H9 (cell line): Measurements from ENCODE around the gene ZNF75A. TPM values are rescaled to one million over a fixed set of nuclear protein-coding genes. Genes with fewer than 3 reads are reported as not detected.

Source experiments
- DNase-seq: peaks from one replicate; pipeline ENCODE4 v3.0.0-alpha.2; 2017
- H2AFZ ChIP-seq: one replicate; pipeline ENCODE4 v1.6.1; 2013; ENCODE audit warnings: mild to moderate bottlenecking, low read length, control low read depth, moderate library complexity
- H2AK5ac ChIP-seq: 2 replicates; pipeline ENCODE4 v1.6.1; 2013; ENCODE audit warnings: low read length, control low read depth, mixed read lengths; ENCODE audit not compliant: insufficient read length
- H2BK120ac ChIP-seq: one replicate; pipeline ENCODE4 v1.6.1; 2013; ENCODE audit warnings: low read depth, mild to moderate bottlenecking, low read length, control low read depth, inconsistent platforms; ENCODE audit not compliant: poor library complexity, severe bottlenecking
- H2BK12ac ChIP-seq: 2 replicates; pipeline ENCODE4 v1.6.1; 2013; ENCODE audit warnings: low read length, control low read depth, mixed read lengths, low read depth; ENCODE audit not compliant: insufficient read length
- H2BK15ac ChIP-seq: 2 replicates; pipeline ENCODE4 v1.6.1; 2013; ENCODE audit warnings: low read depth, low read length, control low read depth
- H2BK20ac ChIP-seq: one replicate; pipeline ENCODE4 v1.6.1; 2013; ENCODE audit warnings: low read depth, mild to moderate bottlenecking, low read length, control low read depth, inconsistent platforms; ENCODE audit not compliant: poor library complexity, severe bottlenecking
- H2BK5ac ChIP-seq: 2 replicates; pipeline ENCODE4 v1.6.1; 2013; ENCODE audit warnings: low read length, control low read depth, mixed read lengths; ENCODE audit not compliant: insufficient read length
- H3K14ac ChIP-seq: 2 replicates; pipeline ENCODE4 v1.6.1; 2013; ENCODE audit warnings: low read length, control low read depth; ENCODE audit not compliant: insufficient read depth
- H3K18ac ChIP-seq: 2 replicates; pipeline ENCODE4 v1.6.1; 2013; ENCODE audit warnings: low read depth, mild to moderate bottlenecking, mixed read lengths, low read length, control low read depth; ENCODE audit not compliant: insufficient read length
- H3K23ac ChIP-seq: 2 replicates; pipeline ENCODE4 v1.6.1; 2013; ENCODE audit warnings: low read length, control low read depth, mixed read lengths, low read depth; ENCODE audit not compliant: insufficient read length
- H3K23me2 ChIP-seq: 2 replicates; pipeline ENCODE4 v1.6.1; 2013; ENCODE audit warnings: low read depth, mild to moderate bottlenecking, mixed read lengths, low read length, control low read depth; ENCODE audit not compliant: insufficient read length, poor library complexity, severe bottlenecking
- H3K27ac ChIP-seq: 2 replicates; pipeline ENCODE4 v1.5.1; 2013; ENCODE audit warnings: low read length, control low read depth, mixed read lengths, low read depth; ENCODE audit not compliant: insufficient read length
- H3K27me3 ChIP-seq: 2 replicates; pipeline ENCODE4 v1.6.1; 2013; ENCODE audit warnings: low read length, control low read depth, inconsistent platforms; ENCODE audit not compliant: insufficient read depth
- H3K4ac ChIP-seq: 2 replicates; pipeline ENCODE4 v1.6.1; 2013; ENCODE audit warnings: low read depth, mild to moderate bottlenecking, control low read depth, inconsistent platforms, low read length, moderate library complexity
- H3K4me1 ChIP-seq: 2 replicates; pipeline ENCODE4 v1.6.1; 2013; ENCODE audit warnings: low read length, control low read depth, inconsistent platforms; ENCODE audit not compliant: insufficient read depth
- H3K4me2 ChIP-seq: 2 replicates; pipeline ENCODE4 v1.6.1; 2013; ENCODE audit warnings: low read length, control low read depth, mixed read lengths; ENCODE audit not compliant: insufficient read length, insufficient read depth
- H3K56ac ChIP-seq: 2 replicates; pipeline ENCODE4 v1.6.1; 2013; ENCODE audit warnings: low read depth, mild to moderate bottlenecking, mixed read lengths, low read length, control low read depth; ENCODE audit not compliant: insufficient read length
- H3K79me1 ChIP-seq: 2 replicates; pipeline ENCODE4 v1.6.1; 2013; ENCODE audit warnings: low read depth, mild to moderate bottlenecking, moderate library complexity, low read length, control low read depth, inconsistent platforms; ENCODE audit not compliant: insufficient read depth, poor library complexity, severe bottlenecking
- H3K79me2 ChIP-seq: 2 replicates; pipeline ENCODE4 v1.6.1; 2013; ENCODE audit warnings: low read length, control low read depth, inconsistent platforms; ENCODE audit not compliant: insufficient read depth
- H3K9ac ChIP-seq: 2 replicates; pipeline ENCODE4 v1.6.1; 2013; ENCODE audit warnings: low read length, control low read depth, mixed read lengths; ENCODE audit not compliant: insufficient read length; ENCODE audit errors: extremely low read depth
- H3K9me3 ChIP-seq: one replicate; pipeline ENCODE4 v1.6.1; 2013; ENCODE audit warnings: low read depth, low read length, inconsistent platforms; ENCODE audit not compliant: control insufficient read depth
- H3T11ph ChIP-seq: one replicate; pipeline ENCODE4 v1.6.1; 2013; ENCODE audit warnings: mild to moderate bottlenecking, low read length, control low read depth, inconsistent platforms
- H4K20me1 ChIP-seq: one replicate; pipeline ENCODE4 v1.6.1; 2013; ENCODE audit not compliant: control insufficient read depth, insufficient read length, insufficient read depth
- H4K5ac ChIP-seq: 2 replicates; pipeline ENCODE4 v1.6.1; 2013; ENCODE audit warnings: low read depth, mild to moderate bottlenecking, mixed read lengths, low read length, control low read depth; ENCODE audit not compliant: insufficient read length
- H4K8ac ChIP-seq: replicated peaks from 2 replicates; pipeline ENCODE4 v1.6.1; 2013; ENCODE audit warnings: low read length, control low read depth, mixed read lengths, low read depth; ENCODE audit not compliant: insufficient read length
- H4K91ac ChIP-seq: 2 replicates; pipeline ENCODE4 v1.6.1; 2013; ENCODE audit warnings: low read depth, mild to moderate bottlenecking, moderate library complexity, mixed read lengths, low read length, control low read depth; ENCODE audit not compliant: insufficient read length
- H3K27ac Mint-ChIP-seq, 3 experiments: 2 replicates in 2 of 3; 3 replicates in 1 of 3; pipeline ENCODE4 v1.8.0; 2020 to 2021; ENCODE audit warnings: mixed read lengths in 3 of 3, mild to moderate bottlenecking in 1 of 3, moderate library complexity in 1 of 3
- H3K27me3 Mint-ChIP-seq: 2 replicates; pipeline ENCODE4 v1.8.0; 2021; ENCODE audit warnings: low read depth, mild to moderate bottlenecking, moderate library complexity, mixed read lengths
- H3K36me3 Mint-ChIP-seq, 3 experiments: 2 replicates in 2 of 3; 3 replicates in 1 of 3; pipeline ENCODE4 v1.8.0; 2020 to 2021; ENCODE audit warnings: low read depth in 3 of 3, mixed read lengths in 3 of 3; ENCODE audit not compliant: insufficient read depth in 1 of 3
- H3K4me1 Mint-ChIP-seq, 2 experiments: 2 replicates each; pipeline ENCODE4 v1.8.0; 2020; ENCODE audit warnings: mixed read lengths in 2 of 2
- H3K4me3 Mint-ChIP-seq, 2 experiments: 2 replicates in 1 of 2; 3 replicates in 1 of 2; pipeline ENCODE4 v1.8.0; 2020 to 2021; ENCODE audit warnings: mild to moderate bottlenecking in 2 of 2, mixed read lengths in 2 of 2, moderate library complexity in 1 of 2
- H3K9me3 Mint-ChIP-seq, 2 experiments: 2 replicates in 1 of 2; 3 replicates in 1 of 2; pipeline ENCODE4 v1.8.0; 2020; ENCODE audit warnings: mild to moderate bottlenecking in 2 of 2, mixed read lengths in 2 of 2, moderate library complexity in 1 of 2
- CTCF ChIP-seq: fragments of 200-600 bp; sonication (generic); conservative IDR thresholded peaks from 3 replicates; pipeline ENCODE4 v1.8.0; 2021; ENCODE audit warnings: antibody characterized with exemption, mild to moderate bottlenecking
- WGBS: extraction: QIAGEN DNeasy Blood & Tissue Kit; methylation state at CpG from one replicate; pipeline ENCODE4 v1.1.7; 2013; ENCODE audit warnings: missing lambda C conversion rate, low lambda C conversion rate, mixed read lengths; ENCODE audit not compliant: insufficient read length; ENCODE audit errors: extremely low coverage; 5-methylcytosine and 5-hydroxymethylcytosine counted together
- total RNA-seq: library from RNA; stranded (reverse); gene quantifications from 2 replicates; pipeline ENCODE4 v1.2.1, GENCODE V29; 2021

ZNF75A gene
- total RNA-seq, 1 experiment from 2014 or later = 42.4 TPM

GRCh38 chr16:3328643-3329042 is 23.3 kb downstream of the ZNF75A start:
- Histone ChIP-seq H4K5ac (no peak overlapping the region), H2AK5ac (no peak overlapping the region), H4K91ac (no peak overlapping the region), H4K8ac (no peak overlapping the region), H4K20me1 (no peaks in the 10 kb centered on the region), H2AFZ (no peak overlapping the region), H2BK20ac (no peak overlapping the region), H3K4me2 (no peak overlapping the region), H3K27me3 (no peaks in the 10 kb centered on the region), H3K56ac (no peak overlapping the region), H3K9ac (no peak overlapping the region), H3K79me1 (no peaks in the 10 kb centered on the region), H3K9me3 (peaks cover 11% of the 10 kb centered on the region), H3K14ac (no peak overlapping the region), H2BK120ac (no peak overlapping the region), H2BK12ac (no peak overlapping the region), H3K18ac (no peak overlapping the region), H2BK5ac (no peak overlapping the region), H3K27ac (no peak overlapping the region), H3K4ac (no peak overlapping the region), H3K23me2 (no peaks in the 10 kb centered on the region), H3T11ph (no peak overlapping the region), H3K79me2 (no peaks in the 10 kb centered on the region), H3K23ac (no peak overlapping the region), H2BK15ac (no peak overlapping the region), H3K4me1 (no peaks in the 10 kb centered on the region)
- H3K4me3 Mint-ChIP-seq = no peak overlapping the region
- no peaks in the 10 kb centered on the region; a peak in 2 of 7 replicates for H3K36me3 Mint-ChIP-seq
- H3K27me3 Mint-ChIP-seq = peaks cover 9% of the 10 kb centered on the region
- H3K27ac Mint-ChIP-seq = no peak overlapping the region
- peaks cover 44 to 49% of the 10 kb centered on the region in 2 experiments for H3K9me3 Mint-ChIP-seq
- no peak for TF ChIP-seq CTCF
- H3K4me1 Mint-ChIP-seq = no peaks in the 10 kb centered on the region
- no CpG with 5 or more reads among the region's 2 CpGs for WGBS
- DNase-seq = no peak
